Stimulated activated CD8-positive, alpha-beta memory T cell treated with anti-CD3 and anti-CD28 coated beads, Interleukin-4, amount 100 ng/mL, for 1 hour (primary cell): ENCODE results near the gene PRPF40B.

Experiments
- DNase-seq, 2 donors: peaks; one replicate each; pipeline ENCODE4 v3.0.0-alpha.2; 2020; ENCODE audit warnings: low read depth in 2 of 2, low spot score in 1 of 2

PRPF40B gene

DNA sequence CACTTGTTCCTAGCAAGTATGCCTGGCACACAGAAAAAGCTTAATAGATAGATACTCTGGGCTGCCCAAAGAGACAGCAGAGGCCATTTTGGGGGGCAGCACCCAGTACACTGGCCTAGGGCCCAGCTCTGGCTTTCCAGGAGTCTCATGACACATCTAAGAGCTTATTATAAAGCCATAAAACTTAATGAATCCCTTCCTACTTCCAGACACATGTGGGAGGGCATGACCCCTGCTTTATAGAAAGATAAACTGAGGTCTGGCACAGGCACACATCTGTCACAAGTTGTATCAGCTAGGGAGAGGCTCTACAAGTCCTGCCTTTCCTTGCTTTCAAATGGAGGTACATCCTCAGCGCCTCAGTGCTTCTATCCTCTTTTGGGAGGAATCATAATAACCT is 56.7 kb downstream of the PRPF40B start:
- DNase-seq: no peak

DNA sequence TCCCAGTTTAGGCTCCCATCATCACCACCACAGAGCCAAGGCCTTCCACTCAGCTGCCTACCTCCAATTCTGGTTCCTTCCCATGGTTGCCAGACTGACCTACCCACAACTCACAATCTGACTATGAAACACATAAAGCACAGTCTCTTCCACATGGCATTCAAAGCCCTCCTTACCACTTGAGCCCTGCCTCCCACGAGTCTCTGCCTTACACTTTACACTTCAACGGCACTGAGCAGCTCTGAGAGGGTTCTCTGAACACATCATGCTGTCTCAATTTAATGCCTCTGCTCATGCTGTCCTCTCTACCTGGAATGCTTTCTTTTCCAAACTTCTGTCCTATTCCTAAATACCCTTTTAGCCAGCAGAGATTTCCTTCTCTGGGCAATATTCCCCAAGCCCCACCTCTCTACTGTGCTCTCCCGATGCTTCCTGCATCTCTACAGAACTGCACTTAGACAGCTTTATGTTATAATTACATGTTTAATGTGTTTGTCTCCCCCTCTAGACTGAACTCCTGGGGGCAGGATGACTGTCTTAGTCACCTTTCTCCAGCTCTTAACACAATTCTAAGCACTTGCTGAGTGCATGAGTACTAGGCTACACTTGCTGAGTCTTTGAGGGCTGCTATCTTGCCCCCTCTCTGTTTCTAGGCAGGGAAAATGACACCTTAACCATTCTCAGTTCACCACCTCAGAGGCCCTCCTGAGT is 60.4 kb downstream of the PRPF40B start:
- DNase-seq: no peak

DNA sequence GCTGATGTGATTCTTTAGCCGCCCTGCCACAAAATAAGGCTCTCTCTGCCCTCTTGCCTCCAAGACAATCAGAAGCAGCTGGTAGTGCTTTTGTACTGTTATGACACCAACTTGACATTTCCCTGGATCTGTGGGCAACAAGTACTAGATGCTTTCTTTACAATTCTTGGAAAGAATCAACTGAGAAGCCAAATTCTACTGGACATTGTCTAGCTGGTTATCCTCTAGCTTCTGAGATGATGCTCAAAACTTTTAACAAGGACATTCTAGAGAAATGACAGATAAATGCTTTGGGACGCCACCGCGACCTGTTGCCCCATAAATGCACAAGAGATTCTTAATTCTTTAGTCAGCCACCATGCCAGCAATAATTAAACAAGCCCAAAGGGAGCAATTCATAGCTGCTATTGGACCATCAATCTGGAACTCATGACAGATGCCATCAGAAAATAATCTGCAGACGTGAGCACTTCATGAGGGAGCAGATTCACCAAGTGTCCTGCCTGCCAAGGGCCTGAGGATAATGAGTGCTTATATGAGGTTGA is 61.0 kb downstream of the PRPF40B start:
- DNase-seq: no peak

DNA sequence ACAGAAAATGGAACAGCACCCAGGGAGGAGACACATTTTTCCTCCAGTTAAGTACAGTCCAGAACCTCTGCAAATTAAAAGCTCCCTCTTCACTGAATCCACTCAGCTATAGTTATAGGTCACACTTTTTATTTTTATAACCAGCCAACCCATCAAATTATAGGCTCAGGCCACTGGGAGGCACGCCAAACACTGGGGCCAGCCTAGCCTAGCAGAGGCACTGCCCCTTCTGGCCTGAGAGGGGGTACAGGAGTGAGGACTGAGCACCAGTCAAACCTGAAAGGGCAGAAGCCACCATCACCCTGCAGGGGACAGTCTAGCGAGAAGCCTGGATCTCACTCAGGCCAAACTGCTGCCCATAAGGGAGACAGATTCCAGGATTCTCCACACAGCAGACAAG is 64.6 kb downstream of the PRPF40B start:
- DNase-seq: no peak

DNA sequence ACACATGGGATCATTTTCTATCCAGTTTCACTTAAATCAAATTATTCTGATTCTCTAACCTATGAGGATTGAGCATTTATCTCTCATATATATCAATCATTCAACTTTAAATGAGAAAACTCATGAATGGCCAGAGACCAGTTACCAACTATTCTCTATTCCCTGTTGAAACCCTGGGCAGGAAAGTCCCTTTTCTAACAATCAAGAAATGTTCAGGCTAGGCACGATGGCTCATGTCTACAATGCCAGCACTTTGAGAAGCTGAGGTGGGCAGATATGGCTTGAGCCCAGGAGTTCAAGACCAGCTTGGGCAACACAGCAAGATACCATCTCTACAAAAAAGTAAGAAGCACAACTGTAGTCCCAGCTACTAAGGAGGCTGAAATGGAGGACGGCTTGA is 65.9 kb downstream of the PRPF40B start:
- DNase-seq: no peak

DNA sequence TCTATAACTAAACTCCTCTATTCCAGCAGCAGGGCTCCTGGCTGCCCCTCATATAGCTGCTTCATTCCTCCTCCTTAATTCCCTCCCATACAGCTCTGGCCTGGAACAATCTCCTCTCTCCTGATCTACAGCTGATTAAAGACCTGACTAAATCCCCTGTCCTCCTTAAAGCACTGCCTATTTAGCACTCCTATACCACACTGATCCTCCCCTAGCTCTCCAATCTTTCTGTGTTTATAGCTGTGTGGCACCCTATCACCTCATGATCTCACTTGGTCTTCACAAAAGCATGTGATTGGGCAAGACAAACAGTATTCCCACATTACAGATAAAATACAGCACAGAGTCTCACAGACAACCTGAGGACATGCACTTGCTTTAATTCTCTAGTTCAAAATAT is 66.4 kb downstream of the PRPF40B start:
- no peak for DNase-seq

DNA sequence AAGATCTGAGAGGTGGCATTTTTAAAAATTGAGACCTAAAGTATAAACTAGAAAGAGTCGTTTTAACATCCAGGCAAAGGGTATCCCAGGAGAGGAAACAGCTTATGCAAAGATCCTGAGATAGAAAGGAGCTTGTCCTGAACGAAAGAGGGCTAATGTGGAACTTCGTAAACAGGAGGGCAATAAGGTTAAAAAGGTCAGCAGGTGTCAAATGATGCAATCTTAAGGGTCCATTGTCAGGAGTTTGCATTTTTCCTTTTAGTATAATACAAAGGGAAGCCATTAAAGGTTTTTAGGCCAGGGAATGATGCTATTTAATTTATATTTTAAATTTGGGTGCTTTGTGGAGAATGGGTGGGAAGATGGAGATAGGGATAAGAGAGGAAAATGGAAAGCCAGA is 69.5 kb downstream of the PRPF40B start:
- no peak for DNase-seq

DNA sequence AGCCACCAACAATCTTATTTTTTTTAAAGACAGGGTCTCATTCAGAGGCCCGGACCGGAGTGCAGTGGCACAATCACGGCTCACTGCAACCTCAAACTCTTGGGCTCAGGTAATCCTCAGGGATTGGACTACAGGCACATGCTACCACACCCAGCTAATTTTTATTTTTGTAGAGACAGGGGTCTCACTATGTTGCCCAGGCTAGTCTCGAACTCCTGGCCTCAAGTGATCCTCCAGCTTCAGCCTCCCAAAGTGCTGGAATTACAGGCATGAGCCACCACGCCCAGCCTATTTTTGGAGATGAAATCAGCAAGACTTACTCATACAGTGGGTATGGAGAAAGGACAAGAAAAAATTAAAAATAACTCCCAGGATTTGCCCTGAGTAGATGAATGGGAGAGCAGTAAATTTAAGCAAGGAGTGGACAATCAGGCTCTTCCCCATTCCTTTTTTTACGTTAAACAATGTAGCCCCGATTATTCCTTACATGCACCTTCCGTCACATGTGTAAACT is 70.6 kb downstream of the PRPF40B start:
- DNase-seq: no peak
